T-helper 17 cell (primary cell): ENCODE results near the gene CACNA1G. TPM values are rescaled to one million over a fixed set of nuclear protein-coding genes. Genes with fewer than 3 reads are reported as not detected.
A peak's percentile ranks its signal among the peaks of the same experiment; 100 is the strongest.

Experiments used
- ATAC-seq: fragments of 150-1000 bp; cut with Tn5 transposase; 2 replicates; pipeline ENCODE4 v1.10.0; 2021; ENCODE audit warnings: mild to moderate bottlenecking, moderate library complexity
- DNase-seq, 3 donors: peaks; one replicate each; pipeline versions ENCODE4 v3.0.0 to v3.0.0-alpha.2; 2020 to 2021
- H3K9me3 ChIP-seq: one replicate; pipeline ENCODE4 v1.7.0; 2013; ENCODE audit warnings: low read length, mild to moderate bottlenecking; ENCODE audit not compliant: control insufficient read depth, poor library complexity, severe bottlenecking
- H3K27ac Mint-ChIP-seq: one replicate; pipeline ENCODE4 v1.8.0; 2022; ENCODE audit warnings: mild to moderate bottlenecking, moderate library complexity, mixed read lengths
- H3K27me3 Mint-ChIP-seq: one replicate; pipeline ENCODE4 v1.8.0; 2022; ENCODE audit warnings: mixed read lengths
- H3K36me3 Mint-ChIP-seq: one replicate; pipeline ENCODE4 v1.8.0; 2022; ENCODE audit warnings: low read depth, mixed read lengths
- H3K4me1 Mint-ChIP-seq: one replicate; pipeline ENCODE4 v1.8.0; 2022; ENCODE audit warnings: mild to moderate bottlenecking, mixed read lengths
- H3K4me3 Mint-ChIP-seq: one replicate; pipeline ENCODE4 v1.8.0; 2022; ENCODE audit warnings: mild to moderate bottlenecking, moderate library complexity, mixed read lengths
- total RNA-seq, 4 donors: library from RNA in 2 of 4; stranded (reverse) in 2 of 4; gene quantifications; one replicate each; pipeline ENCODE4 v1.2.3 and lab custom pipeline; 2022 to 2026

Gene CACNA1G
- total RNA-seq, 2 donors from 2014 or later, result 0.05 to 0.18 TPM

DNA sequence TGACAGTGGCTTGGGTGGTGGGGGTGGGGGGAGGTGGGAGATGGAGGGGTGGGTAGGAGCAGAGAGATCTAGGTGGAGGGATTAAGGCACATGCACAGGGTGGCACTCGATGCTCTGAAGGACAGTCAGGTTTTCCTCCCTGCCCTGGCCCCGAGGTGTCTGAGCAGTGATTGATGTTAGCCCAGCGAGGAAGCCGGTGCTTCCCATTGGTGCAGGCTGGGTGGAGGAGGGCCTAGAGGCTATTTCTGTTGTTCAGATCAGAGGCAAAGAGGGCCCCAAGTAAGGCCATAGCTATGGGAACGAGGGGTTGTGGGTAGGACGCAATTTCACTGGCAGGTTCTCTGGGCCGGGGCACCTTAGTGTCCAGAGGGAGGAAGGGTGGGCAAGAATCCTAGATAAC is 23.1 kb downstream of the CACNA1G start:
- H3K4me3 Mint-ChIP-seq, result peak overlapping the region; percentile 39
- DNase-seq (no peak), ATAC-seq (no peak)
- peaks cover 3% of the 10 kb centered on the region for H3K4me1 Mint-ChIP-seq
- H3K27ac Mint-ChIP-seq, result no peak overlapping the region
- peaks cover 2% of the 10 kb centered on the region for H3K36me3 Mint-ChIP-seq
- no peaks in the 10 kb centered on the region for H3K9me3 ChIP-seq
- peaks cover 42% of the 10 kb centered on the region for H3K27me3 Mint-ChIP-seq

DNA sequence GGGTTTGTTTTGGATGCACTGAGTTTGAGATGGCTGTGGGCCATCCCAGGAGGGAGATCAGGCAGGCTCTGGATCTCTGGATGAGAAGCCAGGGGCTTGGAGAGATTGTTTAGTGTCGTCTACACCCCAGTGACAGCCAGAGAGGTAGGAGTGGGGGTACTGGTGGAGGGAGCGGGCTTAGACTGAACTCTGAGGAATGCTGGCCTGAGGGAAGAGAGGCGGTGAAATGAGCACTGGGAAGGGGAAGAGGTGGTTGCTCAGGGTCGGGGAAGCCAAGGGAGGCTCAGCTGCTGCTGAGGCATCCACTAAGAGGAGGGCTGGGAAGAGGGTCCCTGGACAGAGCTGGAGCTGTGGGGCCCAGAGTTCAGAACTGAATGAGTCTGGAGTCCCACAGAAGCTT is 23.6 kb downstream of the CACNA1G start:
- H3K36me3 Mint-ChIP-seq, result no peaks in the 10 kb centered on the region
- no peaks in the 10 kb centered on the region for H3K9me3 ChIP-seq
- ATAC-seq, result no peak
- no peak for DNase-seq
- H3K4me1 Mint-ChIP-seq, result peaks cover 2% of the 10 kb centered on the region
- no peak overlapping the region for H3K27ac Mint-ChIP-seq
- H3K4me3 Mint-ChIP-seq, result no peak overlapping the region
- H3K27me3 Mint-ChIP-seq, result peaks cover 37% of the 10 kb centered on the region

DNA sequence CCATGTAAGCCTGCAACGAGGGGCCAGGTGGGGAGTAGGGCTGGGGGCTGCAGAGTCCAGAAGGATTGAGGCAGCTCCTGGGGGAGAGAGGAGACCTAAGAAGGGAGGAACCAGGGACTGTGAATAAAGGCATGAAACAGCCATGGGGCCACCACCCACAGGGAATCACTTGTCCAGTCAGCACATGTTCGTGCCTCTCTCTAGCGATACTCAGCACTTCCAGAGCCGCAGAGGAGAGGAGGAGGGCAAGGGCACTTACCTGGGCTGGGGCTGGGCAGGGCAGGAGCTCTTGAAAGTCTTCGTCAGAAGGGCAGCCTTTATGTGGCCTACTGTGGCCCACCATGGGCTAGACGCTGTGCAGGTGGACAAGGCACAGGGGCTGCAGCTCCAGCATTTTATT is 24.2 kb downstream of the CACNA1G start:
- no peak for ATAC-seq
- H3K9me3 ChIP-seq, result no peaks in the 10 kb centered on the region
- H3K4me3 Mint-ChIP-seq, result no peak overlapping the region
- no peak overlapping the region for H3K27ac Mint-ChIP-seq
- no peak for DNase-seq
- H3K4me1 Mint-ChIP-seq, result peaks cover 5% of the 10 kb centered on the region
- no peaks in the 10 kb centered on the region for H3K36me3 Mint-ChIP-seq
- H3K27me3 Mint-ChIP-seq, result peaks cover 37% of the 10 kb centered on the region

DNA sequence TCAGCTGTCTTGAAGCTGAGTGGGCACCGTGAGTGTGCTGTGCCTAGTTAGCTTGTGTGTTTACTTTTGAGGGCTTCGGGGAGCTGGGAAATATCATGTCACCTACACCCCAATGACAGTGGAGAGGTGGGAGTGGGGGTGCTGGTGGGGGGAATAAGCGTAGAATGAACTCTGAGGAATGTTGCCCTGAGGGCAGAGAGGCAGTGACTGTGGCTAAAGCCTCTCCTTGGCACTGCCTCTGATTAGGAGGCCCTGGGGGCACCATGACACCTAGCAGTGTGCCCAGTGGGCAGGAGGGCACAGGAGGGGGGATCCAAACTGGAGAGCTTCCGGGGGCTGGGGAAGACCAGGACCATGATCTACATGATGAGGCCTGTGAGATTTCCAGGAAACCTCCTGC is 24.8 kb downstream of the CACNA1G start:
- DNase-seq (no peak), ATAC-seq (no peak)
- peaks cover 5% of the 10 kb centered on the region for H3K4me1 Mint-ChIP-seq
- H3K36me3 Mint-ChIP-seq, result no peaks in the 10 kb centered on the region
- no peaks in the 10 kb centered on the region for H3K9me3 ChIP-seq
- H3K27me3 Mint-ChIP-seq, result peaks cover 37% of the 10 kb centered on the region
- H3K27ac Mint-ChIP-seq, result no peak overlapping the region
- no peak overlapping the region for H3K4me3 Mint-ChIP-seq

DNA sequence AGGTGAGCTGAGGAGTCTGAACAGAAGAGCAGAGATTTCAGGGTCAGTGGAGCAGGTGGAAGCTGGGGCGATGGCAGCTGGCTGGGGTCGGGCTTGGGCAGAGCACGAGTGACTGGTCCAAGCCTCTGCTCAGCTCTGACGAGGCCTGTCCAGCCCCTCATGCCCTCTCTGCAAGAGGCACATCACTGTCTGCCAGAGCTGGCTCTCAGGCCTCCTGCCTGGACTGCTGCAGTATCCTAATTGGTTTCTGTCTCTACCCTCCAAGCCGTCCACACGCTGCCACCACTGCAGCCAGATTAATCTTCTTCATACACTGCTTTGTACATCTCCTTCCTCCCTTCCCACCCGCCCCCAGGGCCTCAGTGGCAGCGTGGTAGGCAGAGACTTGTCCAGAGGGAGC is 25.4 kb downstream of the CACNA1G start:
- no peak overlapping the region for H3K27ac Mint-ChIP-seq
- peaks cover 34% of the 10 kb centered on the region for H3K27me3 Mint-ChIP-seq
- H3K9me3 ChIP-seq, result no peaks in the 10 kb centered on the region
- H3K4me3 Mint-ChIP-seq, result no peak overlapping the region
- H3K4me1 Mint-ChIP-seq, result peaks cover 5% of the 10 kb centered on the region
- DNase-seq (no peak), ATAC-seq (no peak)
- no peaks in the 10 kb centered on the region for H3K36me3 Mint-ChIP-seq

DNA sequence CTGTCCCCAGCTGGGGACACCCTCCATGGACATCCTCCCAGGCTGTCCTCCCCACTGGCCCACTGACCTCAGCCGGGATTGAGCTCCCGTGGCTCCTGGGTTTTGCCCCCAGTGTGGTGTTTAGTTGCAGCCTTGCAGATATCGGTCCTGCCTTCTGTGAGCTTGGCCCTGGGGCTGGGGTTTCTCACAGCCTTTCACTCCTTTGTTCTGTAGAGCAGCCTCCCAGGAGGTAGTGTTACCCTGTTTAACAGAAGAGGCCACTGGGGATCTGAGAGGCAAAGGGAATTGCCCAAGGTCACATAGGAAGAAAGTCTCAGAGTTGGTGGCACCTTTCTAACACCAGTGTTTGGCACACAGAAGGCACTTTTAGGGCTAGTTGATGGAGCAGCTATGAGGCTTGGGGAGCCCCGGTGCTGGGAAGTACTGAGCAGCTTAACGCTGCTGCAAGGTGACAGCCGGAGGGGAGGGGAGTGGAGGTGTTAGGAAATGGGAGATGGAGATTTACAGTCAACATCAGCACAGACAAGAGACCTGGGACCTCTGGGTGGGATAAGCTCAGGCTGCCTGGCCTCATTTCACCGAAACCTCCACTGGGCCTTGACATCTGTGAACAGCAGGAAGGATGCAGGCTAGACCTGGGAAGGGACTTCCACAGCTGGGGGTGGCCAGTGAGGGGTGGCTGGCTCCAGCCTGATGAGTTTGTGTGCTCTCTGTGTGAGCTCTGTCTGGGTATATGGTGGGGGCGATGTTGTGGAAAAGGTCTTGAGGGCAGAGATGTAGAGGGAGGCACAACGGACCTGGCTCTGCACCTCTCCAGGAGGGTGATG is 26.1 kb downstream of the CACNA1G start:
- H3K4me1 Mint-ChIP-seq, result peaks cover 5% of the 10 kb centered on the region
- no peak overlapping the region for H3K4me3 Mint-ChIP-seq
- no peaks in the 10 kb centered on the region for H3K9me3 ChIP-seq
- no peak overlapping the region for H3K27ac Mint-ChIP-seq
- DNase-seq (no peak), ATAC-seq (no peak)
- H3K36me3 Mint-ChIP-seq, result no peaks in the 10 kb centered on the region
- peaks cover 29% of the 10 kb centered on the region for H3K27me3 Mint-ChIP-seq

DNA sequence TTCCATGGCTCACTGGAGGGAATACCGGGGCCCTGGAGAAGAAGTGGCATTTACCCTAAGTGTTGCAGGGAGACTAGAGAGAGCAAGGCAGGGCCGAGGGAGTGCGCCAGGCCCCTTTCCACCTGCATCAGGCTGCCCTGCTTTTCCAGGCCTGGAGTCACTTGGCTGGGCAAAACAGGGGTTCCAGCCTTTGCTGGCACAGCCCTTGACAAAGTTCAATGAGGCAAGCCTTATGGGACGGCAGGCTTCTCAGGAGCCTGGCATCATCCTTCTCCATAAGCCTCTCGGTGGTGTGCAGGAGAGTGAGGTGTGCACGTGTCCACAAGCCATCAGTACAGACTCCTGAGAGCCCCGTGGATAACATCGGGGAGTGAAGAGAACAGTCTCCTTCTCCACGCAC is 27.1 kb downstream of the CACNA1G start:
- no peak overlapping the region for H3K27ac Mint-ChIP-seq
- peaks cover 26% of the 10 kb centered on the region for H3K27me3 Mint-ChIP-seq
- no peak for DNase-seq
- peaks cover 3% of the 10 kb centered on the region for H3K4me1 Mint-ChIP-seq
- ATAC-seq, result no peak
- no peaks in the 10 kb centered on the region for H3K36me3 Mint-ChIP-seq
- H3K4me3 Mint-ChIP-seq, result no peak overlapping the region
- no peaks in the 10 kb centered on the region for H3K9me3 ChIP-seq

DNA sequence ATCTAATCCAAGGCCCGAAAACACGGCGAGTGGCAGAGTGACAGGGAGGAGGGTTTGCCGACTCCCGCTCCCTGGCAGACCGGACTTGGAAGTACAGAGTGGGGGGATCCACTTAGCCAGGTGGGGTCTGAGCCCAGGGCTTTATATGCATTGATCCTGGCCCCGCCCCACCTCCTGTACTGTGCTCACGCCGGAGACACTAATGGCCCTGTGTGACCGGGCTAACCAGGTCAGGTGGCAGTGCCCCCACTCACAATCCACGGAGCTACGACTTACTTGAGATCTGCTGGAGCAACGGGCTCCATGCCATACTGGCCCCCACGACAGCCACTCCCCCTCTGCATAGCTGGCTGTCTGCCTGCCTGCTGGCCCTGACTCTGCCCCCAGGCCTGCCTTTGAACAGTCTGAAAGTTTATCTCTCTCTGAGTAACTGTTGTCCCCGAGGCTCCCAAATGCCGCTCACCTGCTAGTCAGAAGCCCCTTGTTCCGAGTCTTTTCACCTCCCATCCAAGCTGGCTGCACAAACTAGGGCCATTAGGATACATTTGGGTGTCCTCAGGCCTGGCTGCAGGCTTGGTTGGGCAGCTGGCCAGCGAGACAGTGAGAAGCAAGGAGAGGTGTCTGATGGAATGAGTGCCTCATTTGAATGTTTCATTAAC is 28.0 kb downstream of the CACNA1G start:
- H3K4me1 Mint-ChIP-seq, result peaks cover 3% of the 10 kb centered on the region
- DNase-seq (no peak), ATAC-seq (no peak)
- no peak overlapping the region for H3K4me3 Mint-ChIP-seq
- H3K36me3 Mint-ChIP-seq, result no peaks in the 10 kb centered on the region
- peaks cover 25% of the 10 kb centered on the region for H3K27me3 Mint-ChIP-seq
- no peak overlapping the region for H3K27ac Mint-ChIP-seq
- no peaks in the 10 kb centered on the region for H3K9me3 ChIP-seq

DNA sequence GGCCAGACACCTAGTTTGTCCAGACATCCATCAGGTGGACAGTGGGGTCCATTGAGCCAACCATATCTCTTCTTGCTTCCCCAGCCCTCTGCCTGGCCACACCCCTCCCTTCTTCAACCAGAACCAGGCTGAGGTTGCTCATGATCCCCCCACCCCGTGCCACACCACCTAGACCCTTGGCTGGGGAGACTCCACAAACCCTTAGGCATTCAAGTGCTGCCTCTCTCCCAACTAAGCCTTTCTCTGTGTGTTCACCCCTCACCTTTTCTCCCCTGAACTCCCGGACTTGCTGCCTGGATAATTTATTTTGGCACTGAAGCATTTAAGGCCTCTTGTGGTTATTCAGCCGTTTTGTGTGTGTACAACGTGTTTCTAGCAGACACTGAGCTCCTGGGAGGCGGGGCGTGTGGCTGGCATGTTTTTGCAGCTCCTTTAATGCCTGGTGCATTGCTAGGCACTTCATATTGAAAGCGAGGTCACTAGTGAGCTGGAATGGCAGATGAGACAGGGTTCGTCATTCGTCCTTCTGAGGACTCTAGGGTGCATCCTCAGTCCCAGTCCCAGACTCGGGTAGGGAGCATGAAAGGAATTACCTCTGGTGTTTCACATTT is 28.7 kb downstream of the CACNA1G start:
- no peak for DNase-seq
- no peak overlapping the region for H3K4me3 Mint-ChIP-seq
- no peaks in the 10 kb centered on the region for H3K36me3 Mint-ChIP-seq
- H3K27me3 Mint-ChIP-seq, result peaks cover 19% of the 10 kb centered on the region
- H3K27ac Mint-ChIP-seq, result no peak overlapping the region
- H3K9me3 ChIP-seq, result no peaks in the 10 kb centered on the region
- ATAC-seq, result no peak
- peaks cover 3% of the 10 kb centered on the region for H3K4me1 Mint-ChIP-seq

DNA sequence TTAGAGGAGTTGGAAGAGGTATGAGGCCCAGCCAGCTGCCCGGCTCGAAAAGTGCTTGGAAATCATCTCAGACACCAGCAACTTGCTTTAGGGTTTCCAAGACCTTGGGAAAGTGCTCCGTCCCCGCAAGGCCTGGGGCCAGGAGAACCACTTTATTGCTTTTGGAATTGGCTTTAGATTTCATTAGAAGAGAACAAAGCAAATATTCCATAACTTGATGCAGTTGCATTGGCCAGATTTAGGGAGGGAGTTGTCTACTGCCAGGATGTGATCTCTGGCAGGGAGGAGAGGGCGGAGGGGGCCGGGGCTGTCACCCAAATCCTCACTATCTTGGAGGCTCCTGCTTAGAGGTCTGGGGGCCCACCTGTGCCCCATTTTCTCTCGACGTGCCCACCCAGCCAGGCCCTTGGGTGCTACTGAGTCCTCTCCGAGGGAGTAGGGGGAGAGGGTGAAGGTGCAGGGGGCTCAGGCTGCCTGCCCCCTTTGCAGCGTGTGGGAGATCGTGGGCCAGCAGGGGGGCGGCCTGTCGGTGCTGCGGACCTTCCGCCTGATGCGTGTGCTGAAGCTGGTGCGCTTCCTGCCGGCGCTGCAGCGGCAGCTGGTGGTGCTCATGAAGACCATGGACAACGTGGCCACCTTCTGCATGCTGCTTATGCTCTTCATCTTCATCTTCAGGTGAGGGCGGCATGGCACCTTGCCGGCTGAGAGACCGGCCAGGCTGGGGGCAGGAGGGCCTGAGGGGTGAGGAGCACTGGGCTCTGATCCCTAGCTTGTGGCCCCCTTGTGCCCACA is 30.6 kb downstream of the CACNA1G start:
- DNase-seq (no peak), ATAC-seq (no peak)
- Mint-ChIP-seq H3K36me3 (no peaks in the 10 kb centered on the region), H3K4me3 (no peak overlapping the region), H3K27me3 (peaks cover 14% of the 10 kb centered on the region), H3K27ac (no peak overlapping the region), H3K4me1 (peaks cover 3% of the 10 kb centered on the region)
- no peaks in the 10 kb centered on the region for H3K9me3 ChIP-seq

DNA sequence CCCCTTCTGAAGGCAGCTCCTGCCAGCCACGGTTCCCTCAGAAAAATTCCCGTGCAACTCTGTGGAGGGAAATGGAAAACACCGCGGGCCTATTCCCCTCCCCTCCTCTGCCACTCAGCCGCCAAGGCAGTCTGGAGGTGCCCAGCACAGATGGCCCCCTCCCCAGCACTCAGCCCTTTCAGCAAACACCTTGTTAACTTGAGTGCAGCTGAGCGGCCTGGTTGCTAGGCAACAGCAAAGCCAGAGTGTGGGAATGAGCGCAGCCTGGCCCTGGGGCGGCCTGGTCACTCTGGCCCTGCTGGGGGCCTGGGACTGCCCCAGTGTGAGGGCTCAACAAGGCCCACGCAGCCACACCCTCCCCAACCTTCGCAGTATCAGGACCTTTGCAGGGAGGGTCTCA is 32.8 kb downstream of the CACNA1G start:
- H3K36me3 Mint-ChIP-seq, result no peaks in the 10 kb centered on the region
- H3K27me3 Mint-ChIP-seq, result peaks cover 14% of the 10 kb centered on the region
- peaks cover 5% of the 10 kb centered on the region for H3K4me1 Mint-ChIP-seq
- ATAC-seq, result no peak
- DNase-seq, result no peak
- H3K4me3 Mint-ChIP-seq, result no peak overlapping the region
- no peak overlapping the region for H3K27ac Mint-ChIP-seq
- H3K9me3 ChIP-seq, result no peaks in the 10 kb centered on the region

DNA sequence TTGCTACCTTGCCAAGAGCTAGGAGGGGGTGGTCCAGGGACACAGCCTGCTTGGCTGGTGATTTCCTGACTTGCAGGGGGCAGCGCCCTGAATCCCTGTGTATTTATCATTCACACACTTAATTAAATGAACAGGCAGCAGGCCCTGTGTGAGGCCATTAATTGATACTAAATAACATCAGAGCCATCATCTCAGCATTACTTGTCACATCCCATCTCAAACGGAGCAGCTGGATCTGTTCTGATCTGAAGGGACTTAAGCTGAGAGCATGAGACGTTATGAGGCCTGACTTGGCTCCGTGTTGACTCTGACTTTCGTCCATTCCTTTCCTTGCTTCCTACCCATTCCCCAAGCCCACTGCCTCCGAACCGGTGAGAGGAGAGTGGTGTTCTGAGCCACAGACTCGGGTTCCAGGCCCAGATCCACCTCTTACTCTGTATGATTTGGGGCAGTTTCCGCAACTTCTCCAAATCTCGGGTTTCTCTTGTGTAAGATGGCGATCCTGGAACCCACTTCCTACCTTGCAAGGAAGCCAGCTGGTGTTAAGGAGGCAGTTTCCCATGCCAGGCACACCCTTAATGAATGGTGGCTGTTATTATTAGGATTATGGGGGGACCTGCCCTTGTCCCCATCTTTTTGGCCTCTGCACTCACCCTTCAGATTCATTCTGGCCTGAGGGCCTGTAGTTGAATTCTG is 33.8 kb downstream of the CACNA1G start:
- Mint-ChIP-seq H3K4me1 (peaks cover 5% of the 10 kb centered on the region), H3K27ac (no peak overlapping the region), H3K4me3 (no peak overlapping the region), H3K36me3 (no peaks in the 10 kb centered on the region), H3K27me3 (peaks cover 18% of the 10 kb centered on the region)
- ATAC-seq, result no peak
- DNase-seq, result no peak
- no peaks in the 10 kb centered on the region for H3K9me3 ChIP-seq
